SJCRH30 (cell line): ENCODE results near the gene LY86. TPM values are rescaled to one million over a fixed set of nuclear protein-coding genes. Genes with fewer than 3 reads are reported as not detected.
A peak's percentile ranks its signal among the peaks of the same experiment; 100 is the strongest.

Source experiments
- DNase-seq, 2 experiments: peaks; one replicate each; pipeline ENCODE4 v3.0.0-alpha.2; 2015 to 2020
- H3K27ac ChIP-seq: fragments of 250-450 bp; sonication (Bioruptor Pico); 2 replicates; pipeline ENCODE4 v1.5.1; 2020; ENCODE audit warnings: mild to moderate bottlenecking, moderate library complexity
- H3K27me3 ChIP-seq: fragments of 250-450 bp; sonication (Bioruptor Pico); 2 replicates; pipeline ENCODE4 v1.5.1; 2020; ENCODE audit warnings: mild to moderate bottlenecking, moderate library complexity
- H3K36me3 ChIP-seq: fragments of 250-450 bp; sonication (Bioruptor Pico); 2 replicates; pipeline ENCODE4 v1.5.1; 2020; ENCODE audit warnings: mild to moderate bottlenecking, moderate library complexity
- H3K4me1 ChIP-seq: fragments of 250-450 bp; sonication (Bioruptor Pico); 2 replicates; pipeline ENCODE4 v1.5.1; 2020; ENCODE audit warnings: mild to moderate bottlenecking, moderate library complexity
- H3K4me3 ChIP-seq: fragments of 250-450 bp; sonication (Bioruptor Pico); 2 replicates; pipeline ENCODE4 v1.5.1; 2020; ENCODE audit warnings: mild to moderate bottlenecking, moderate library complexity
- H3K9me3 ChIP-seq: fragments of 250-450 bp; sonication (Bioruptor Pico); replicated peaks from 2 replicates; pipeline ENCODE4 v1.5.1; 2020; ENCODE audit warnings: mild to moderate bottlenecking, moderate library complexity
- total RNA-seq: library from RNA; depleted of rRNA; stranded (reverse); fragments of >200 nt; shearing (Covaris generic); gene quantifications from 2 replicates; pipeline ENCODE4 v1.2.3, GENCODE V29; 2014

LY86 gene
- total RNA-seq, 1 experiment from 2014 or later, result not detected

DNA sequence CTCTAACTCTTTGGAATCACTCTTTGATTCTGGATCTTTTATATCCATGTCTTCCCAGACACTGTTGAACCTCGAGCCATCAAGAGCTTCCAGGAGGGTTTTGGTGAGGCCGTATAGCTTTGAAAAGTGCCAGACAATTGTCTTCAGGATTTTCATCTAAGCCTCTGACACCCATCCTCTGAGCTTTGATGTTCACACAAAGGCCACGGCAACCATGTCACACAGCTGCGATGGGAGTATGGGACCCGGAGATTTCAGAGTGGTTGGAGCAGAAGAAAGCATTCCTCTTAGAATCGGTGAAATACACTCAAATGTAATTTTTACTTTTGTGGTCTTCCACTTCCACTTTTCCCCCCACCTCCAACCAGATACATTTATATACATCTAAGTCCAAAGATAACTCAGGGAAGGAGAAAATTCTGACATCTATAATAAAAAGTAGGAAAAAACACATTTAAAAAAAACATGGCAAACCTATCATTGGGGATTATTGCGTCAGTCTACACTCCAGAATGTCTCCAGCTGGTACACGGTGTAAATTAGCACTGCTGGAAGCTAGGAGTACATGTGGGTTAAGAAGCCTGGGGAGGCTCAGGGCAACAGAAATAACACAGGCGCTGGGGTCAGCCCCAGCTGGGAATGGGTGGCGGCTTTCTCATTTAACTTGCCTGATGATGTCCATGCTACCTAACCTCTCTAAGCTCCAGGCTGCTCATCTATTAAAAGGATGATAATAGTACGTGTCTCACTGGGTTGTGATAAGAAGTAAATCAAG, 92.7 kb downstream of the LY86 start:
- no peak for DNase-seq
- Histone ChIP-seq H3K4me1 (no peaks in the 10 kb centered on the region), H3K9me3 (no peaks in the 10 kb centered on the region), H3K27ac (no peak overlapping the region), H3K36me3 (no peaks in the 10 kb centered on the region), H3K4me3 (no peak overlapping the region), H3K27me3 (no peaks in the 10 kb centered on the region)

DNA sequence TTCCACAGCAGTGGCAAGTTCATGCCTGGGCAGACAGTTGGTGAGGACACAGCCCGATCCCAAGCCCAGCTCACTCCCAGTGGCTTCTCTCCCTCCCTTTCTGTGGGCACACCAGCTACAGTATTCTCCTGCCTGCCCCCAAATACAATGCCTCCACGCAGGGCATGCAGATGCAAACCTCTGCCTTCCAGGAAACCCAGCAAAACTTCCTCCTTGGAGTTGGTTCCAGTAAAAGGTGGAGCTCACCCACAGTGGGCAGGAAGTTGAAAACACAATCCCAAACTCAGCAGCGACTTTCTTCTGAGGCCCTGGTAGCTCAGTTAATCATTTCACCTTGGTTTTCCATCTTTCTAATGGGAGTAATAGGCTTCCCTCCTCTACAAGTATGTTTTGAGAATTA, 93.7 kb downstream of the LY86 start:
- H3K36me3 ChIP-seq, result no peaks in the 10 kb centered on the region
- no peak for DNase-seq
- no peaks in the 10 kb centered on the region for H3K9me3 ChIP-seq
- H3K27me3 ChIP-seq, result no peaks in the 10 kb centered on the region
- H3K27ac ChIP-seq, result no peak overlapping the region
- no peak overlapping the region for H3K4me3 ChIP-seq
- H3K4me1 ChIP-seq, result no peaks in the 10 kb centered on the region

- Histone ChIP-seq H3K27ac (no peak overlapping the region), H3K9me3 (no peaks in the 10 kb centered on the region), H3K4me1 (no peaks in the 10 kb centered on the region), H3K4me3 (no peak overlapping the region), H3K27me3 (no peaks in the 10 kb centered on the region), H3K36me3 (no peaks in the 10 kb centered on the region)
- no peak for DNase-seq
These were observed 95.7 kb downstream of the LY86 start for GRCh38 chr6:6683969-6684833.

- Histone ChIP-seq H3K36me3 (no peaks in the 10 kb centered on the region), H3K9me3 (no peaks in the 10 kb centered on the region), H3K4me1 (no peaks in the 10 kb centered on the region), H3K27me3 (no peaks in the 10 kb centered on the region), H3K27ac (no peak overlapping the region), H3K4me3 (no peak overlapping the region)
- DNase-seq, result no peak
These were observed 96.9 kb downstream of the LY86 start for GRCh38 chr6:6685249-6686040.

- DNase-seq, result no peak
- H3K4me3 ChIP-seq, result peak overlapping the region; percentile 48
- no peaks in the 10 kb centered on the region for H3K36me3 ChIP-seq
- no peaks in the 10 kb centered on the region for H3K27me3 ChIP-seq
- H3K4me1 ChIP-seq, result no peaks in the 10 kb centered on the region
- no peaks in the 10 kb centered on the region for H3K9me3 ChIP-seq
- H3K27ac ChIP-seq, result no peak overlapping the region
These were observed 97.7 kb downstream of the LY86 start for GRCh38 chr6:6686176-6686575.

DNA sequence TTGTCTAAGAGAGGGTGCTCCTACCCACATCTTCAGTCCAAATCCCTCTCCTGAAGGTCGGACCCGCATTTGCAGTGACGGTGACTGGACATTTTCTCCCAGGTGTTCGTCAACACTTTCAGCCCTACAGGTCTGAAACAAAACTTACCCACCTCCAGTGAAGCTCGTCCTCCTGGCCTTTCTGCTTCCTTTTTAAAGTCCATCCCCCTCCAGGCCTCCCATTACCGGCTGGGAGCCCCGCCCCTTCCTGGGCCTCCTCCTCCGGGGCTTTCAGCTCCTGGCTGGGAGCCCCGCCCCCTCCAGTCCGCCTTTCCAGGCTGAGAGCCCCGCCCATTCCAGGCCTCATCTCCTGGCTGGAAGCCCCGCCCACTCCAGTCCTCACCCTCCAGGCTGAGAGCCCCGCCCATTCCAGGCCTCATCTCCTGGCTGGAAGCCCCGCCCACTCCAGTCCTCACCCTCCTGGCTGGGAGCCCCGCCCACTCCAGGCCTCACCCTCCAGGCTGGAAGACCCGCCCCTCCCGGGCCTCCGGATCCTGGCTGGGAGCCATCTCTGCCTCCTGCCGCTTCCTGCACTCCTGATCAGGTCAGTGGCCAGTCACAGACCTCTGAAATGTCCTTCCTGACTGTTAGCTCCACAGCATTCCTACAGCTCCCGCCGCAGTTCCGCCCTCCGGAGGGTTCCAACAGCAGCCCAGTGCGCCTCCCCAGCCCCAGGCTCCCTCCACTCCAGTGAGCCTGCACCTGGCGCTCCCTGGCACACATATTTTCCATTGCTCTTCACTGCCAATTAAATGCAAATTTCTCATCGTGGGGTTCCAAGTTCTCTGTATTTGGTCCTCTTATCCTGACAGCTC, 98.5 kb downstream of the LY86 start:
- no peaks in the 10 kb centered on the region for H3K4me1 ChIP-seq
- no peaks in the 10 kb centered on the region for H3K36me3 ChIP-seq
- peak; percentile 89 to 91 for DNase-seq
- H3K27me3 ChIP-seq, result no peaks in the 10 kb centered on the region
- no peaks in the 10 kb centered on the region for H3K9me3 ChIP-seq
- H3K27ac ChIP-seq, result no peak overlapping the region
- H3K4me3 ChIP-seq, result peak overlapping the region; percentile 48

DNA sequence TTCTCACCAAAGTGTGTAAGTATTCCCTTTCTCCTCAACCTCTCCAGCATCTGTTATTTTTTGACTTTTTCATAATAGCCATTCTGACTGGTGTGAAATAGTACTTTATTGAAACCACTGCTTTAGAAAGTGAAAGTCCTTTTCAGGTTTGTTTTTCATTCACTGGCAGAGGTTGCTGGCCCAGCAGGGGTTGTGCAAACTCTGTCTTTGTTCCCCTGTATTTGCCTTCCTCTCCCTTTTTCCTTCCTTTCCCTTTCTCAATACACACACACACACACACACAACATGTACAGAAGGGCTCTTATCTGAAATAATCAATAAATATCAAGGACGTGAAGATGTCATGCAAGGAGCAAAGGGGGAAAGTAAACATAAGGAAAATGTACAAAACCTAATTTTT, 99.8 kb downstream of the LY86 start:
- H3K4me3 ChIP-seq, result no peak overlapping the region
- H3K27ac ChIP-seq, result no peak overlapping the region
- no peaks in the 10 kb centered on the region for H3K27me3 ChIP-seq
- no peaks in the 10 kb centered on the region for H3K4me1 ChIP-seq
- no peaks in the 10 kb centered on the region for H3K36me3 ChIP-seq
- no peaks in the 10 kb centered on the region for H3K9me3 ChIP-seq
- no peak for DNase-seq

DNA sequence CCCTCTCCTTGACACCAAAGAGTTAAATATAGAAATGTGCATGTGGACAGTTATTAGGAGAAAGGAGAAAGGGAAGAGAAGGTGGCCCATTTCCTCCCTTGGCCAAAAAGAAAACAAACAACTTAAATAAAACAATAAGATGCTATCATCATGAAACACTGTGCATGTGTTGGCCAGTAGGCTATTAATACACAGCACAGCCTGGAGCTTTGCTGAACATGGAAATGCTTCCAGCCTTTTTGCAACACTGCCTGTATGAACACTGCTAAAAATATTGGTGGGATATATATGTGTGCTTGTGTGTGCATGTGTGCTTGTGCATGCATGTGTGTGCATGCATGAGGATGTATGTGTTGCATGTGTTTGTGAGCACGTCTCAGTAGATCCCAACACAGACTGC, 100.4 kb downstream of the LY86 start:
- no peaks in the 10 kb centered on the region for H3K36me3 ChIP-seq
- no peak overlapping the region for H3K4me3 ChIP-seq
- H3K27me3 ChIP-seq, result no peaks in the 10 kb centered on the region
- no peaks in the 10 kb centered on the region for H3K9me3 ChIP-seq
- no peaks in the 10 kb centered on the region for H3K4me1 ChIP-seq
- no peak for DNase-seq
- H3K27ac ChIP-seq, result no peak overlapping the region

DNA sequence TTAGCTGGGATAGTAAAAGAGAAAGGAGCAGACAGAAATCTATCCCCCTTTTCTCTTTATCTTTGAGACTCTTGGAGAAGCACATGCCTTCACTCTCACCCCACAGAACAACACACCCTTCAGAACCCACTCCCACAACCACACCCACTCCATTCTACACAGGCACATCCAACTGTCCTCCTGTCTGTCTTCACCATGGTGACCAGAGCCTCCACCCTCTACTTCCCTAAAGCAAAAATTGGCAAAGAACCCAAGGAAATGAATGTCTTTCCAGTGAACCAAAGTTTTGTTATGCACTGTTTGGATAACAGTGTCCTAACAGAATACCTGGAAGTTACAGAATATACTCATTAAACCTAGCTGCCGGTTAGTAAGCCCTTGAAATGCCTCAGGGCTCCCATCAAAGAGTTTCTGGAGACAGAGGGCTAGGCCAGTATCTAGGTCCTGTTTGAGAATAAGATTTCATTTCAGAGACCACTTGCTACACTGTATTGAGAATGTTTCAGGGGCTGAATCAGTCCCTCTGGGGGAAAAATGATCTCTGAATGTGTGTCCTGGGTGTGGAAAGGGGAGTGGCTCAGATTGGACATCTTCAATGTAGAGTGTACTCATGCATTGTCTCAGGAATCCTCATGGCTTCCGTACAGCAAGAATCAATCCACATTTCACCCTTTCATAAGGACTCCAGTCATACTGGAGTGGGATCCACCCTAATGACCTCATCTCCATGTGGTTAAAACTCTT, 101.1 kb downstream of the LY86 start:
- Histone ChIP-seq H3K27me3 (no peaks in the 10 kb centered on the region), H3K36me3 (no peaks in the 10 kb centered on the region), H3K9me3 (no peaks in the 10 kb centered on the region), H3K27ac (no peak overlapping the region), H3K4me1 (no peaks in the 10 kb centered on the region), H3K4me3 (no peak overlapping the region)
- no peak for DNase-seq

DNA sequence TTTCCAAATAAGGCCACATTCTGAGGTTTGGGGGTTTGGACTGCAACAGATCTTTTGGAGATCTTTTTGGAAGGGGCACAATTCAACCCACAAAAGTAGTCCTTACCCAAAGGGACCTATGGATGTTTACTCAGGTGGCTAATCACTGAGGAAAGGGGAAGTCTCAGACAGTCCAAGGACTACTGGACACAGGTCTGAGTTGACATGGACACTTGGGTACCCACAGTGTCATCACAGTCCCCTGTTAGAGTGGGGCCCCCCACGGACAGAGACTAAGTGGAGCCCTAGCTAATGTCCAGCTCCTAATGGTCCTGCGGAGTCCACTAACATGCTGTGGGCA, 101.6 kb downstream of the LY86 start:
- Histone ChIP-seq H3K4me3 (no peak overlapping the region), H3K36me3 (no peaks in the 10 kb centered on the region), H3K9me3 (no peaks in the 10 kb centered on the region), H3K27ac (no peak overlapping the region), H3K27me3 (no peaks in the 10 kb centered on the region), H3K4me1 (no peaks in the 10 kb centered on the region)
- no peak for DNase-seq

- H3K27ac ChIP-seq, result no peak overlapping the region
- H3K4me1 ChIP-seq, result peaks cover 6% of the 10 kb centered on the region
These were observed 105.9 kb downstream of the LY86 start for GRCh38 chr6:6694368-6694780.

GRCh38 chr6:6694825-6695624, 106.5 kb downstream of the LY86 start:
- no peaks in the 10 kb centered on the region for H3K9me3 ChIP-seq
- H3K27ac ChIP-seq, result no peak overlapping the region
- no peaks in the 10 kb centered on the region for H3K27me3 ChIP-seq

More at GRCh38 chr6:6694368-6694780, 105.9 kb downstream of the LY86 start:
- H3K36me3 ChIP-seq, result no peaks in the 10 kb centered on the region
- H3K9me3 ChIP-seq, result no peaks in the 10 kb centered on the region
- DNase-seq, result no peak
- no peak overlapping the region for H3K4me3 ChIP-seq
- H3K27me3 ChIP-seq, result no peaks in the 10 kb centered on the region

GRCh38 chr6:6695625-6696276, 107.2 kb downstream of the LY86 start:
- H3K4me3 ChIP-seq, result no peak overlapping the region
- DNase-seq, result no peak
- H3K9me3 ChIP-seq, result no peaks in the 10 kb centered on the region
- no peaks in the 10 kb centered on the region for H3K27me3 ChIP-seq
- no peaks in the 10 kb centered on the region for H3K36me3 ChIP-seq
- peaks cover 10% of the 10 kb centered on the region for H3K4me1 ChIP-seq
- no peak overlapping the region for H3K27ac ChIP-seq

More at GRCh38 chr6:6694825-6695624, 106.5 kb downstream of the LY86 start:
- Histone ChIP-seq H3K4me3 (no peak overlapping the region), H3K4me1 (peaks cover 10% of the 10 kb centered on the region), H3K36me3 (no peaks in the 10 kb centered on the region)
- no peak for DNase-seq
